Measurements from ENCODE around the gene AOPEP. TPM values are rescaled to one million over a fixed set of nuclear protein-coding genes. Genes with fewer than 3 reads are reported as not detected.

Gene AOPEP
- total RNA-seq, 1 experiment from 2014 or later: 39.6 TPM

- no peak for DNase-seq (ENCODE audit: low read depth in 1 of 2, low spot score in 2 of 2)
- H3K4me3 ChIP-seq: no peak overlapping the region
- no peaks in the 10 kb centered on the region for H3K36me3 ChIP-seq
- no peak overlapping the region for H3K27ac ChIP-seq
- no peaks in the 10 kb centered on the region for H3K9me3 ChIP-seq (replicated peaks)
- H3K27me3 ChIP-seq (replicated peaks): no peaks in the 10 kb centered on the region
- H3K4me1 ChIP-seq (replicated peaks): peaks cover 10% of the 10 kb centered on the region; the same call in 1 of the 2 replicates
Observed at GRCh38 chr9:94974154-94974879, 247.8 kb downstream of the AOPEP start.

DNA sequence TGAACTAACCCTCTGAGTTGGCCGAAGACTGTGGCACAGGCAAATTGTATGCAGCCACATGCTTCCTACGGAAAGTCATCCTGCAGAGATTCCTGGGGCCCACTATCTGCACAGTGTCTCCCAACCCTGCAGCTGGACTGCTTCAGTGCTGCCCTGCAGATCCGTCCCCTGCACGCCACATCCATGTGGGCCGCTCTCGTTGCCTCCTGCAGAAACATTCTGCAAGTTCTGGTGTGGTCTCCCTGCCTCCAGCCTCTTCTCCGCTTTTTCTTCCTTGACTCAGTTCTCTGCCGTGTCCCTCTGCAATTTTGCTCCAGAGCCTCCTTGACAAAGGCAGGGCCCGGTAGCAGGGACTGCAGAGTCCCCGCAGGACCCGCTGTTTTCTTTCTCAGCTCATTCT is 249.0 kb downstream of the AOPEP start:
- H3K9me3 ChIP-seq (replicated peaks): no peaks in the 10 kb centered on the region
- H3K27me3 ChIP-seq (replicated peaks): no peaks in the 10 kb centered on the region
- no peaks in the 10 kb centered on the region for H3K36me3 ChIP-seq
- H3K4me3 ChIP-seq: no peak overlapping the region
- no peak overlapping the region for H3K27ac ChIP-seq
- peaks cover 10% of the 10 kb centered on the region; the same call in 1 of the 2 replicates for H3K4me1 ChIP-seq (replicated peaks)
- no peak for DNase-seq (ENCODE audit: low read depth in 1 of 2, low spot score in 2 of 2)

DNA sequence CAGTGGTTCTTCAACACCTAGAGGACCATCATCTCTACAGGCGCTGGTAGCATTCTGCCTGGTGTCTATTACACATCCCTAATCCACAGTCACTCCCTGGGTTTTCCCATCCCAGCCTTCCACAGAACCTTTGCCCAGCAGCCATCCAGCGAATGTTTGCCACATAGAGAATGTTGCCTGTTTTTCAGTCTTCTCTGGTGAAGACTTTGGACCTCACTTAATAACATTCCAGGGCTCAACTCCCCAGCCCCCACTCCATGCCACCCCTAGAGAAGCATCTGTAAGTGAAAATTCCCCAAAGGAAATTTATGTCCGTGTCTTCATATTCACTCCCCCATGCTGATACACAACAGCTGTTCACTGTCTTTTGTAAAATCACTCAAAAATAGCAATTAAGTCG is 249.6 kb downstream of the AOPEP start:
- DNase-seq (ENCODE audit: low read depth in 1 of 2, low spot score in 2 of 2): no peak

GRCh38 chr9:94977416-94977815 is 250.9 kb downstream of the AOPEP start:
- no peak for DNase-seq (ENCODE audit: low read depth in 1 of 2, low spot score in 2 of 2)
- H3K27ac ChIP-seq: no peak overlapping the region
- H3K4me3 ChIP-seq: no peak overlapping the region
- H3K4me1 ChIP-seq (replicated peaks): peaks cover 10% of the 10 kb centered on the region; the same call in 1 of the 2 replicates
- no peaks in the 10 kb centered on the region for H3K9me3 ChIP-seq (replicated peaks)
- H3K27me3 ChIP-seq (replicated peaks): no peaks in the 10 kb centered on the region
- H3K36me3 ChIP-seq: no peaks in the 10 kb centered on the region; the same call in 1 of the 2 replicates

More for the DNA sequence above, 249.6 kb downstream of the AOPEP start:
- no peaks in the 10 kb centered on the region for H3K36me3 ChIP-seq
- H3K4me1 ChIP-seq (replicated peaks): peaks cover 10% of the 10 kb centered on the region; the same call in 1 of the 2 replicates
- no peak overlapping the region for H3K27ac ChIP-seq
- H3K4me3 ChIP-seq: no peak overlapping the region
- H3K27me3 ChIP-seq (replicated peaks): no peaks in the 10 kb centered on the region
- no peaks in the 10 kb centered on the region for H3K9me3 ChIP-seq (replicated peaks)

DNA sequence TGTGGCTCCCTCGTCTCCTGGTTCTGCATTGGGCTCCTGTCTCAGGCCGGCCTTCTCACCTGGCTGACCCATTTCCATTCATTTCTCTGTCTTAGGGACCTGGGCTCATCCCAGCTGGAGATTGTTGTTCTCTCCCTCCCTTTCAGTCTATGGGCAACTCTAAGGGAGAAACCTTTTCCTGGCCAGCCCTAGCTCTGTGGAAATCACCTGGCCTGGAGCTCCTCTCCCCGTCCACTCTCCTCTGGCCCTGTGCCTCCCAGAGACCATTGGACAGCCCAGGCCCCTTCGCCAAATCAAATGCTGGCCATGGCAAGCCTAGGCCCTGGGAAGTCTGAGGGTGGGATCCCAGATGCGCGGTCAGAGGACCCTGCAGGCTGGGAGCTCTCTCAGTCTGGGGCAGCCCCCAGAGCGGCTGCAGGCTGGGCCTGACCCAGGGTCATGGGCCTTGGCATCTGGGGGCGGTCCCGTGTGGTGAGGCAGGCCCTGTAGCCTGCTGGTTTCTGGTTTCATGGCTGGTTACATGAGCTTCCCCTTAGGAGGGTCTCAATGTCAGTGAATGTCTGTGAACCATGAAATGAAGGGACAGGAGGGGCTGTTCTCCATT is 253.5 kb downstream of the AOPEP start:
- Histone ChIP-seq H3K27me3 (replicated peaks) (no peaks in the 10 kb centered on the region), H3K4me1 (replicated peaks) (no peaks in the 10 kb centered on the region), H3K27ac (no peak overlapping the region), H3K4me3 (no peak overlapping the region), H3K36me3 (no peaks in the 10 kb centered on the region; the same call in 1 of the 2 replicates), H3K9me3 (replicated peaks) (no peaks in the 10 kb centered on the region)
- DNase-seq (ENCODE audit: low read depth in 1 of 2, low spot score in 2 of 2): no peak

DNA sequence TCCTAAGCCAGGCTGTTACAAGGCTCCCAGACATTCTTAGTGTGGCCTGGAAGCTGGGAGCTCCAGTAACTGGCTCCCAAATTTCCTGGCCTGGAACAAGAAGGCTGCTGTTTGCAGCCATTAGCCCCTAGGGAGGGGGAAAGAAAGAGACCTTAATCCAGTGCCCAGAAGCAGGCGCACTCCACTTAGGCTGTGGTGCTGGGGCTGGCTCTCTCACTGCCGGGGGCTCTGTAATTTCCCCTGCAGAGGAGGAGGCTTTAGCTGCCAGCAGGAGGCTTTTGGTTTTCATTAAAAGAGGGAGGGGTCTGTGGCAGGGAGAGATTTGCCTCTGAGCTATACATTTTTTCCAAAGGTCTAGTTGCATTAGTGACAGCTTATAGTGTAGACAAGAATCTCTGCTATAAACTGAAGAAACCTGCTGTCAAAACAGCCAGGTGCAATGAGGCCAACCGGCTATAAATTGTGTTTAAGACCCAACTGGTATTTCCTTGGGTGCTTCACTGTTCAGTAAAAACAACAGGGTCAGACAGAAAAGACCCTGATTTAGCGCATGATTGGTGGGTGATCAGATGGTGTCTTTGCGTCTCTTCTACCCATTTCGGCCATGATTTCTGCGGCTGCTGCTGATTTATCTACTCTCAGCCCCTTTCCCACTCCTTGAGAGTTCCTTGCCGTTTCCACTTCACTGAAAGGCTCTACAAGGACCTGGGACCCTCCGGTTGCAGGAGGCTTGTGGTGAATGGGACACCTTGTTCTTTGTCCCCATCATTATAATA is 254.6 kb downstream of the AOPEP start:
- Histone ChIP-seq H3K9me3 (replicated peaks) (no peaks in the 10 kb centered on the region), H3K4me1 (replicated peaks) (no peaks in the 10 kb centered on the region), H3K36me3 (peaks cover 2% of the 10 kb centered on the region), H3K27me3 (replicated peaks) (no peaks in the 10 kb centered on the region), H3K27ac (no peak overlapping the region), H3K4me3 (no peak overlapping the region)
- DNase-seq (ENCODE audit: low read depth in 1 of 2, low spot score in 2 of 2): no peak

- Histone ChIP-seq H3K36me3 (peaks cover 2% of the 10 kb centered on the region), H3K4me1 (replicated peaks) (no peaks in the 10 kb centered on the region), H3K27ac (no peak overlapping the region)
Observed at GRCh38 chr9:94981723-94982090, 255.2 kb downstream of the AOPEP start.

DNA sequence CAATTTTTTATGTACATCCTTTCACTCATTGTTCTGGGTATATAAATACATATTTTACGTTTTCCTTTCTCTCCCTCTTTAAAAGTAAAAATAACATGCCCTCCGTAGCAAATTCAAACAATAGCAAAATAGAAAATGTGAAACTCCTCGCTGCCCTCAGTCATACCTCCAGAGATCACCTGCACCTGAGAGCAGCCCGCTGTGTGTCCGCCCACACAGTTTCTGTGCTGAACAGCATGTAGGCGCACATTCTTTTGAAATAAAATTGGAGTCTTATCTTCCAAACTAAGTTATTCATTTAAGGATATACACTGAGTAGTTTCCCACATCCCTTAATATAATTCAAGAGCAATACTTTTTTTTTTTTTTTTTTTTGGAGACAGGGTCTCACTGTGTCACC is 255.7 kb downstream of the AOPEP start:
- H3K4me1 ChIP-seq (replicated peaks): no peaks in the 10 kb centered on the region
- H3K27me3 ChIP-seq (replicated peaks): no peaks in the 10 kb centered on the region
- H3K36me3 ChIP-seq: peaks cover 2% of the 10 kb centered on the region
- H3K27ac ChIP-seq: no peak overlapping the region
- no peak for DNase-seq (ENCODE audit: low read depth in 1 of 2, low spot score in 2 of 2)
- H3K9me3 ChIP-seq (replicated peaks): no peaks in the 10 kb centered on the region
- H3K4me3 ChIP-seq: no peak overlapping the region

More at GRCh38 chr9:94981723-94982090, 255.2 kb downstream of the AOPEP start:
- no peak for DNase-seq (ENCODE audit: low read depth in 1 of 2, low spot score in 2 of 2)
- H3K9me3 ChIP-seq (replicated peaks): no peaks in the 10 kb centered on the region
- no peak overlapping the region for H3K4me3 ChIP-seq
- no peaks in the 10 kb centered on the region for H3K27me3 ChIP-seq (replicated peaks)

DNA sequence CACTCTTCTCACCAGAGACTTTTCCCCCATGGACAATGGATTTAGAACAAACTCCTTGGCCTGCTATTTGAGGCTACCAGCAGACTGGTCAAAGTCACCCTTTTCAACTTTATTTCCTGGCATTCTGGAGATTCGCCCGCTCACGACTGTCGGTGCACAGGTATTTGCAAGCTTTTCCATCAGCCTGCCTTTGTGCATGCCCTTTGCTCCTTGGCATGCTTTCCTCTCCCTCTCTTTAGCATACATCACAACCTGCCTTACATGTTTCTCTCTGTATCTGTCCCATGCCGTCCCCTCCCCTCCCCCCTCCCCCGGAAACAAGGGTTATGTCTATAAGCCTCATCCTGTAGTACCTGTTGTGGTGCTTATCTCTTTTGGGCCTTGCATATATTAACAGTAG is 257.1 kb downstream of the AOPEP start:
- no peak overlapping the region for H3K4me3 ChIP-seq
- no peak overlapping the region for H3K27ac ChIP-seq
- no peak for DNase-seq (ENCODE audit: low read depth in 1 of 2, low spot score in 2 of 2)

DNA sequence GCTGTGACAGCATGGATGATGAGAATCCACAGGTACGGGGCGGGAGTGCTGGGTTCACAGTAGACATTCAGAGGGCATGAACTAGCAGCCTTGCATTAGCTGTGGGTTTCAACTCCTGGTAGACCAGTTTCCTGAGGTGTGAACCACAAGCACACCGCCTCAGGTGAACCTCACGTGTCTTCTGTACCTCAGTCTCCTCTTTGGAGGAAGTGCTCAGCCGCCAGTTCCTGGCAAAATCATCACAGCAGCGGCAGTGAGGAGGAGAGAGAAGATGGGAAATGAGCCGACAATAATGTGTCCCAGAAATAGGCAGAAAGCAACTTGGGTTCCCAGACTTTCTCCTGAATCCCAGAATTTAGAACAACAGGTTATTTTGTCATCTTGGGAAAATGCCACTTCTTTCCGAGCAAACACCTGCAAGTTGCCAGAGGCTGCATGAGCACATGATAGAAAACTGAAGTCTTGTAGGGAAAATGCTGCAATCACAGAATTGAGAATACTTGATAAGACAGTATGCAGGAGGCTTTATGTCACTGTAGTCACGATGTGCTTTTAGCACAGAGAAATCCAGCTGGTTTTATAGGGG is 258.5 kb downstream of the AOPEP start:
- no peak for DNase-seq (ENCODE audit: low read depth in 1 of 2, low spot score in 2 of 2)
- Histone ChIP-seq H3K4me1 (replicated peaks) (no peaks in the 10 kb centered on the region), H3K4me3 (no peak overlapping the region), H3K27me3 (replicated peaks) (no peaks in the 10 kb centered on the region), H3K27ac (no peak overlapping the region), H3K36me3 (peaks cover 5% of the 10 kb centered on the region), H3K9me3 (replicated peaks) (no peaks in the 10 kb centered on the region)

More for the DNA sequence above, 257.1 kb downstream of the AOPEP start:
- Histone ChIP-seq H3K36me3 (peaks cover 5% of the 10 kb centered on the region), H3K27me3 (replicated peaks) (no peaks in the 10 kb centered on the region), H3K4me1 (replicated peaks) (no peaks in the 10 kb centered on the region), H3K9me3 (replicated peaks) (no peaks in the 10 kb centered on the region)

GRCh38 chr9:94985649-94986048 is 259.1 kb downstream of the AOPEP start:
- Histone ChIP-seq H3K4me3 (no peak overlapping the region), H3K4me1 (replicated peaks) (no peaks in the 10 kb centered on the region), H3K9me3 (replicated peaks) (no peaks in the 10 kb centered on the region), H3K27ac (no peak overlapping the region), H3K27me3 (replicated peaks) (no peaks in the 10 kb centered on the region), H3K36me3 (peaks cover 5% of the 10 kb centered on the region)
- DNase-seq (ENCODE audit: low read depth in 1 of 2, low spot score in 2 of 2): no peak

DNA sequence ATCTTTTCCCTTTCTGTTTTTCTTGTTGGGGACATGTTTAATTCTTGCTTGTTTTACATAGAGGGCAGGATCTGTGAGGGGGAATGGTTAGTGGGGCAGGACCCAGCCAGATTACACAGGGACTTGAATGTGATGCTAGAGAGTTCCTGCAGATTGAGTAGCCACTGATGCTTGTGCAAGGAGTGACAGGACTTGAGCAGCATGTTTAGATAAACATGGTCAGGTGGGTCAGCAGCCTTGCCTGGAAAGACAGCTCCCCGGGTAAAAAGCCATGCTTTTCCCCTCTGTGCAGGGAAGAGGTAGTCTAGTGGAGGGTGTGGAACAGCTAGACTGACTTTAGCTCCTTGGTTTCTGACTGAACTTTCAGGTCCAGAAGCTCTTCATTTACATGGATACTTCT is 261.2 kb downstream of the AOPEP start:
- Histone ChIP-seq H3K27me3 (replicated peaks) (no peaks in the 10 kb centered on the region), H3K36me3 (peaks cover 8% of the 10 kb centered on the region), H3K4me1 (replicated peaks) (no peaks in the 10 kb centered on the region), H3K4me3 (no peak overlapping the region), H3K27ac (no peak overlapping the region), H3K9me3 (replicated peaks) (no peaks in the 10 kb centered on the region)
- DNase-seq (ENCODE audit: low read depth in 1 of 2, low spot score in 2 of 2): no peak

DNA sequence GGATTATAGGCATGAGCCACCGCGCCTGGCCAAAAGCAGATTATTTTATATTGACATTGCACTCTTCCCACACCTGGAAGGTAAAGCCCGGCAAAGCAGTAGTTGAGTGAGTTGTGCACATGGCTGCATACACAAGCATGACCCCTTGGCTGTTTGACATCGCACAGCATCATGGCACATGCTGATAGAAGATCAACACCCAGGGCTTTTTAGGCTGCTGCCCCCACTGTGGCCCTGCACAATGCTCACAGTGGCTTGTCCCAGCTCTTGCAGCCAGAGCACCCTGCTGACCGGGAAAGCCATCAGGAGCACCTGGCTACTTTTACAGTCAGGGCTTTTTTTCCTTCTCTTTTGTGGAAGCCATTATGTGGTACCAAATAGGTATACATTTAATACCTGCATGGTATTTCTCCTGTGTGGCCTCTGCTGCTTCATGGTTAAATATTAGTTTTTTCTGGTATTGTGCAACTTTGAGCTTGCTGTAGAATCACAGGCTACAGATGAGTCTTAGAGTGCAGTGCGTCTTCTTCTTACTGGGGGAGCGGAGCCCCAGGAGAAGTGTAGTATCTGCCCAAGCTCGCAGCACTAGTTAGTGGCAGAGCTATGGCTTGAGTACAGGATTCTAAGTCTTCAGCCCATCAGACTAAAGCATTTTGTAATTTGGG is 264.5 kb downstream of the AOPEP start:
- peaks cover 16% of the 10 kb centered on the region for H3K4me1 ChIP-seq (replicated peaks)
- DNase-seq (ENCODE audit: low read depth in 1 of 2, low spot score in 2 of 2): no peak
- no peaks in the 10 kb centered on the region for H3K9me3 ChIP-seq (replicated peaks)

More for the DNA sequence above, 264.5 kb downstream of the AOPEP start:
- Histone ChIP-seq H3K36me3 (peaks cover 7% of the 10 kb centered on the region), H3K27ac (no peak overlapping the region), H3K4me3 (no peak overlapping the region), H3K27me3 (replicated peaks) (no peaks in the 10 kb centered on the region)

Data from SJSA1 (cell line).